Measurements from ENCODE around the gene PLEKHN1. TPM values are rescaled to one million over a fixed set of nuclear protein-coding genes. Genes with fewer than 3 reads are reported as not detected.

The PLEKHN1 gene
- total RNA-seq, 1 experiment from 2014 or later = not detected

- Histone ChIP-seq H3K27ac (ENCODE audit: low read depth, low read length, poor library complexity, severe bottlenecking) (no peak overlapping the region), H3K36me3 (ENCODE audit: insufficient read depth, low read length, poor library complexity, severe bottlenecking) (no peaks in the 10 kb centered on the region), H3K27me3 (replicated peaks; ENCODE audit: insufficient read depth, low read depth, low read length, poor library complexity) (no peaks in the 10 kb centered on the region), H3K9me3 (ENCODE audit: low read depth, low read length, poor library complexity, severe bottlenecking) (no peaks in the 10 kb centered on the region), H3K4me1 (ENCODE audit: insufficient read depth, low read length, poor library complexity, severe bottlenecking) (peaks cover 46% of the 10 kb centered on the region), H3K4me3 (ENCODE audit: low read depth, low read length, poor library complexity, severe bottlenecking) (no peak overlapping the region)
- DNase-seq (ENCODE audit: low spot score) = no peak
- intact Hi-C loops (cut with micrococcal nuclease; ENCODE audit: unreplicated experiment) = no loop called here
- TF ChIP-seq EZH2 (IDR thresholded peaks at IDR 0.05; ENCODE audit: borderline replicate concordance, low read depth, low read length, poor library complexity, severe bottlenecking) (no peak), CTCF (conservative IDR thresholded peaks at IDR 0.05; ENCODE audit: low read depth, low read length) (no peak)
- ChIA-PET POLR2A (ENCODE audit: low non-redundant PET) (no interaction called here), CTCF (no interaction called here)
- no TSS peak for BruUV-seq (replicated peaks)
Observed at GRCh38 chr1:918353-918752, 47.9 kb upstream of the PLEKHN1 start.

GRCh38 chr1:918843-919242 is 47.4 kb upstream of the PLEKHN1 start:
- POLR2A ChIA-PET (ENCODE audit: low non-redundant PET) = no interaction called here

GRCh38 chr1:919271-919872 is 46.9 kb upstream of the PLEKHN1 start:
- no peak for DNase-seq (ENCODE audit: low spot score)
- intact Hi-C loops (cut with micrococcal nuclease; ENCODE audit: unreplicated experiment) = no loop called here
- H3K4me3 ChIP-seq (ENCODE audit: low read depth, low read length, poor library complexity, severe bottlenecking) = no peak overlapping the region
- ChIA-PET POLR2A (ENCODE audit: low non-redundant PET) (no interaction called here), CTCF (no interaction called here)
- no peak overlapping the region for H3K27ac ChIP-seq (ENCODE audit: low read depth, low read length, poor library complexity, severe bottlenecking)
- TF ChIP-seq CTCF (conservative IDR thresholded peaks at IDR 0.05; ENCODE audit: low read depth, low read length) (no peak), EZH2 (IDR thresholded peaks at IDR 0.05; ENCODE audit: borderline replicate concordance, low read depth, low read length, poor library complexity, severe bottlenecking) (no peak)
- no peaks in the 10 kb centered on the region for H3K36me3 ChIP-seq (ENCODE audit: insufficient read depth, low read length, poor library complexity, severe bottlenecking)
- no peaks in the 10 kb centered on the region for H3K9me3 ChIP-seq (ENCODE audit: low read depth, low read length, poor library complexity, severe bottlenecking)
- H3K27me3 ChIP-seq (replicated peaks; ENCODE audit: insufficient read depth, low read depth, low read length, poor library complexity) = no peaks in the 10 kb centered on the region
- no TSS peak for BruUV-seq (replicated peaks)
- peaks cover 46% of the 10 kb centered on the region for H3K4me1 ChIP-seq (ENCODE audit: insufficient read depth, low read length, poor library complexity, severe bottlenecking)

More at GRCh38 chr1:918843-919242, 47.4 kb upstream of the PLEKHN1 start:
- CTCF ChIA-PET = no interaction called here
- H3K27me3 ChIP-seq (replicated peaks; ENCODE audit: insufficient read depth, low read depth, low read length, poor library complexity) = no peaks in the 10 kb centered on the region
- no peak overlapping the region for H3K27ac ChIP-seq (ENCODE audit: low read depth, low read length, poor library complexity, severe bottlenecking)
- BruUV-seq (replicated peaks) = no TSS peak
- H3K4me3 ChIP-seq (ENCODE audit: low read depth, low read length, poor library complexity, severe bottlenecking) = no peak overlapping the region
- no peaks in the 10 kb centered on the region for H3K36me3 ChIP-seq (ENCODE audit: insufficient read depth, low read length, poor library complexity, severe bottlenecking)
- H3K4me1 ChIP-seq (ENCODE audit: insufficient read depth, low read length, poor library complexity, severe bottlenecking) = peaks cover 46% of the 10 kb centered on the region
- TF ChIP-seq EZH2 (IDR thresholded peaks at IDR 0.05; ENCODE audit: borderline replicate concordance, low read depth, low read length, poor library complexity, severe bottlenecking) (no peak), CTCF (conservative IDR thresholded peaks at IDR 0.05; ENCODE audit: low read depth, low read length) (no peak)
- H3K9me3 ChIP-seq (ENCODE audit: low read depth, low read length, poor library complexity, severe bottlenecking) = no peaks in the 10 kb centered on the region
- no peak for DNase-seq (ENCODE audit: low spot score)
- intact Hi-C loops (cut with micrococcal nuclease; ENCODE audit: unreplicated experiment) = no loop called here

All from A673 (cell line).